IMR-90 (cell line): ENCODE results near the gene DDC. TPM values are rescaled to one million over a fixed set of nuclear protein-coding genes. Genes with fewer than 3 reads are reported as not detected.

Experiments
- ATAC-seq: fragments of 200-7000 bp; cut with Tn5 transposase; 2 replicates; pipeline ENCODE4 v1.9.1; 2020; ENCODE audit warnings: low read depth, mild to moderate bottlenecking, moderate library complexity
- BruUV-seq: library from RNA; stranded (reverse); fragments of 400-500 nt; replicated peaks from 2 replicates; lab custom pipeline; 2021; lab: Mats Ljungman, UMichigan
- CTCF ChIA-PET: fragments of 300-600 bp; formaldehyde crosslinking; extraction: SDS; loops from one replicate; lab custom pipeline; 2021; ENCODE audit warnings: antibody characterized with exemption; lab: Yijun Ruan, JAX
- POLR2A ChIA-PET: fragments of 300-600 bp; sonication (Branson Sonifier 250); formaldehyde crosslinking; loops from one replicate; lab custom pipeline; 2022; ENCODE audit warnings: antibody characterized with exemption; ENCODE audit not compliant: unreplicated experiment; lab: Charles Lee
- DNase-seq: peaks from one replicate; pipeline ENCODE4 v3.0.0; 2013
- H2AFZ ChIP-seq: replicated peaks from 2 replicates; pipeline ENCODE3; 2013; ENCODE audit warnings: low read length, mild to moderate bottlenecking; ENCODE audit not compliant: poor library complexity
- H2AK5ac ChIP-seq: 2 replicates; pipeline ENCODE4 v1.6.1; 2013; ENCODE audit warnings: low read depth, low read length, inconsistent platforms
- H2AK9ac ChIP-seq: replicated peaks from 2 replicates; pipeline ENCODE3; 2013; ENCODE audit warnings: mild to moderate bottlenecking, low read depth, low read length, moderate library complexity; ENCODE audit not compliant: poor library complexity
- H2BK120ac ChIP-seq: 2 replicates; pipeline ENCODE4 v1.6.1; 2013; ENCODE audit warnings: low read depth, low read length, inconsistent platforms
- H2BK15ac ChIP-seq: 3 replicates; pipeline ENCODE4 v1.6.1; 2013; ENCODE audit warnings: low read depth, low read length, inconsistent platforms
- H2BK20ac ChIP-seq: 2 replicates; pipeline ENCODE4 v1.6.1; 2013; ENCODE audit warnings: low read depth, mild to moderate bottlenecking, inconsistent platforms, low read length, moderate library complexity
- H2BK5ac ChIP-seq: 2 replicates; pipeline ENCODE4 v1.6.1; 2013; ENCODE audit warnings: mild to moderate bottlenecking, low read depth, low read length, inconsistent platforms; ENCODE audit not compliant: poor library complexity, severe bottlenecking
- H3K14ac ChIP-seq: replicated peaks from 2 replicates; pipeline ENCODE4 v1.6.1; 2013; ENCODE audit warnings: low read depth, low read length, inconsistent platforms
- H3K18ac ChIP-seq: 2 replicates; pipeline ENCODE4 v1.6.1; 2013; ENCODE audit warnings: low read depth, low read length, control low read depth
- H3K23ac ChIP-seq: 2 replicates; pipeline ENCODE4 v1.6.1; 2013; ENCODE audit warnings: low read depth, low read length, inconsistent platforms
- H3K27ac ChIP-seq: 2 replicates; pipeline ENCODE4 v1.5.1; 2013; ENCODE audit warnings: mild to moderate bottlenecking, control low read depth, low read length; ENCODE audit not compliant: insufficient read depth
- H3K27me3 ChIP-seq: 2 replicates; pipeline ENCODE4 v1.6.1; 2013; ENCODE audit warnings: low read length; ENCODE audit not compliant: control insufficient read depth, insufficient read depth
- H3K36me3 ChIP-seq: 2 replicates; pipeline ENCODE4 v1.6.1; 2013; ENCODE audit warnings: low read length, mixed read lengths; ENCODE audit not compliant: control insufficient read depth, insufficient read depth
- H3K4ac ChIP-seq: 2 replicates; pipeline ENCODE4 v1.6.1; 2013; ENCODE audit warnings: low read depth, low read length, inconsistent platforms
- H3K4me1 ChIP-seq: 2 replicates; pipeline ENCODE4 v1.6.1; 2013; ENCODE audit warnings: low read length, mixed read lengths; ENCODE audit not compliant: control insufficient read depth, insufficient read depth
- H3K4me2 ChIP-seq: 2 replicates; pipeline ENCODE4 v1.6.1; 2013; ENCODE audit warnings: low read depth, mild to moderate bottlenecking, control low read depth, low read length, moderate library complexity
- H3K4me3 ChIP-seq: 2 replicates; pipeline ENCODE4 v1.5.1; 2013; ENCODE audit warnings: low read depth, mild to moderate bottlenecking, control low read depth, low read length, moderate library complexity; ENCODE audit not compliant: insufficient read depth
- H3K56ac ChIP-seq: 2 replicates; pipeline ENCODE4 v1.6.1; 2013; ENCODE audit warnings: low read length, inconsistent platforms; ENCODE audit not compliant: insufficient read depth; ENCODE audit errors: extremely low read depth
- H3K79me1 ChIP-seq, 2 experiments: 2 replicates each; pipeline ENCODE4 v1.6.1; 2013; ENCODE audit warnings: low read length in 2 of 2, inconsistent platforms in 1 of 2, low read depth in 1 of 2
- H3K9ac ChIP-seq: 2 replicates; pipeline ENCODE4 v1.6.1; 2013; ENCODE audit warnings: low read depth, low read length, control low read depth
- H3K9me1 ChIP-seq: 2 replicates; pipeline ENCODE4 v1.6.1; 2013; ENCODE audit warnings: low read length, inconsistent platforms; ENCODE audit not compliant: insufficient read depth
- H3K9me3 ChIP-seq: 2 replicates; pipeline ENCODE4 v1.6.1; 2013; ENCODE audit warnings: low read length; ENCODE audit not compliant: control insufficient read depth, insufficient read depth
- H4K20me1 ChIP-seq: 2 replicates; pipeline ENCODE4 v1.6.1; 2013; ENCODE audit warnings: low read length, inconsistent platforms; ENCODE audit not compliant: insufficient read depth
- H4K5ac ChIP-seq: 2 replicates; pipeline ENCODE4 v1.6.1; 2013; ENCODE audit warnings: mild to moderate bottlenecking, low read depth, low read length, control low read depth
- H4K8ac ChIP-seq, 2 experiments: 2 replicates each; pipeline ENCODE4 v1.6.1; 2013; ENCODE audit warnings: low read depth in 2 of 2, low read length in 2 of 2, control low read depth in 1 of 2, inconsistent platforms in 1 of 2
- H4K91ac ChIP-seq: 2 replicates; pipeline ENCODE4 v1.6.1; 2013; ENCODE audit warnings: low read depth, low read length, inconsistent platforms; ENCODE audit not compliant: insufficient read depth
- BHLHE40 ChIP-seq: fragments of 150-350 bp; IDR thresholded peaks from 2 replicates; pipeline ENCODE4 v1.6.1; 2016; ENCODE audit warnings: mild to moderate bottlenecking, low read depth, low read length
- CHD1 ChIP-seq: IDR thresholded peaks from 2 replicates; pipeline ENCODE4 v1.6.1; 2012; ENCODE audit warnings: low read depth, low read length, improper control_type of control experiment
- ELK1 ChIP-seq: fragments of 150-350 bp; IDR thresholded peaks from 2 replicates; pipeline ENCODE4 v1.6.1; 2016; ENCODE audit warnings: low read depth, mild to moderate bottlenecking, low read length, moderate library complexity, borderline replicate concordance
- MAFK ChIP-seq: IDR thresholded peaks from 2 replicates; pipeline ENCODE4 v1.6.1; 2012; ENCODE audit warnings: low read depth, low read length, improper control_type of control experiment
- MXI1 ChIP-seq: IDR thresholded peaks from 2 replicates; pipeline ENCODE4 v1.6.1; 2012; ENCODE audit warnings: low read depth, mild to moderate bottlenecking, low read length, moderate library complexity, borderline replicate concordance
- NFE2L2 ChIP-seq: fragments of 150-350 bp; IDR thresholded peaks from 2 replicates; pipeline ENCODE4 v1.6.1; 2016; ENCODE audit warnings: low read depth, mild to moderate bottlenecking, low read length
- RAD21 ChIP-seq: IDR thresholded peaks from 2 replicates; pipeline ENCODE4 v1.6.1; 2012; ENCODE audit warnings: low read length, improper control_type of control experiment
- RFX5 ChIP-seq: IDR thresholded peaks from 2 replicates; pipeline ENCODE4 v1.8.0; 2012; ENCODE audit warnings: low read depth, mild to moderate bottlenecking, low read length, moderate library complexity
- SMC3 ChIP-seq: fragments of 150-350 bp; IDR thresholded peaks from 2 replicates; pipeline ENCODE4 v1.6.1; 2016; ENCODE audit warnings: low read depth, mild to moderate bottlenecking, antibody characterized with exemption, low read length, moderate library complexity
- WGBS, 2 experiments: methylation state at CpG; one replicate each; pipeline versions ENCODE4 v1.1.5 to v1.1.7; 2013; ENCODE audit warnings: missing lambda C conversion rate in 2 of 2; ENCODE audit not compliant: insufficient read length in 1 of 2; ENCODE audit errors: extremely low coverage in 2 of 2; 5-methylcytosine and 5-hydroxymethylcytosine counted together
- dilution Hi-C: fragments of 300-500 bp; cut with HindIII; formaldehyde crosslinking; loops from one replicate; pipeline ENCODE4 v1.14.3; 2018; ENCODE audit warnings: low sequenced_read_pairs; ENCODE audit not compliant: unreplicated experiment
- in situ Hi-C: fragments of 300-500 bp; cut with MboI; formaldehyde crosslinking; loops from 3 replicates; pipeline ENCODE4 v1.14.3; 2019; ENCODE audit warnings: low sequenced_read_pairs, inconsistent platforms, mixed read lengths
- intact Hi-C: fragments of 100-400 bp; cut with micrococcal nuclease; formaldehyde crosslinking; loops from 2 replicates; pipeline ENCODE4 v1.10.0; 2022
- polyA plus RNA-seq, 3 experiments: library from polyadenylated mRNA; depleted of rRNA; stranded (reverse); fragments of >200 nt; gene quantifications; 2 replicates each; pipeline ENCODE4 v1.2.3, GENCODE V29; 2012; ENCODE audit warnings: low replicate concordance in 1 of 3
- total RNA-seq: library from RNA; depleted of rRNA; stranded (reverse); fragments of >200 nt; gene quantifications from 2 replicates; pipeline ENCODE4 v1.2.3, GENCODE V29; 2012
- TF ChIP-seq, protein P1 (sequence below): conservative IDR thresholded peaks from 2 replicates; pipeline ENCODE4 v1.5.1; 2012; ENCODE audit warnings: mild to moderate bottlenecking, low read depth, low read length, improper control_type of control experiment

Gene DDC
- total and polyA plus RNA-seq, 2 of the 4 experiments (the other 2 are of a cell fraction) = not detected

DNA sequence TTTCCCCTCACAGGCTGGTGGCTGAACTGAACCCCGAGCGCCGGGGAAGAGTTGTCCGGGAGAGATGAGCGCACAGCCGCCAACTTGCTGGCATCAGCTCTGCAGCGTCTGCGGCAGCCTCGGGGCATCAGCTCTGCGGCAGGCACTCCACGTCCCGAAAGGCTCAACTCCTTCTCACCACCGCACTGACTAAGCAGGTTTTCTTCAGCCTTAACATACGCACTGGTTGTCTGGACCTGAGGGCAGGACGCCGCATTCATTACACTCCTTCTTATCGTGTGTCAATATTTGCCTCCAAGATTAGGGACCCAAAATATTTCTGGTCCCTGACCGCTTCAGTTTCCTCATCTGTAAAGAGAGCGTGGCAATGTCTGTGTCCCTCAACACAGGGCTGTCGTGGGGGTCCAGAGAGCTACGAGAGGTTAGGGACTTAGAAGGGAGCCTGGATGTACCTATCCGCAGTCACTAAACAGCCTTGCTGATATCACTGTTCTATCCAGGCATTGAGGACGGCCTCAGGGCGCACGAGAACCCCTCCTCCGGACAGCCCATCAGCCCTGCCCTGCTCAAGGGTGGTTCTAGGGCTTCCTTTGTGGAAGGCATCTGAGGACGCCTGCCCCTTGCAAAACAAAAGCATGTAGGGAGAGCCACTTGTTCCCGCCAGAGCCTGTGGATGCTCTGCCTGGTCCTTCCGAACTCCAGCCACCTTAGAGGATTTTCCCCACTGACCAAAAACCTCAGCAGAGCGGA lies 72.3 kb downstream of the DDC start:
- H3K4me1 ChIP-seq = no peaks in the 10 kb centered on the region; the same call in 1 of the 2 replicates
- no peak overlapping the region for H2BK5ac ChIP-seq
- in situ Hi-C loops (no loop called here), intact Hi-C loops (no loop called here), dilution Hi-C loops (no loop called here)
- H2AK5ac ChIP-seq = no peak overlapping the region
- H3K14ac ChIP-seq = no peak overlapping the region
- no peak overlapping the region for H2BK15ac ChIP-seq
- peaks cover 7% of the 10 kb centered on the region for H3K27me3 ChIP-seq
- no peak overlapping the region for H4K91ac ChIP-seq
- H3K9me1 ChIP-seq = no peaks in the 10 kb centered on the region
- 0 out of 2 replicates have a peak, but pooled peaks cover 2% of the 10 kb centered on the region for H3K9me3 ChIP-seq
- H3K4ac ChIP-seq = no peak overlapping the region
- no peak overlapping the region for H3K23ac ChIP-seq
- TF ChIP-seq BHLHE40 (no peak), RAD21 (no peak), CHD1 (no peak), SMC3 (no peak), MAFK (no peak), ELK1 (no peak), NFE2L2 (no peak), MXI1 (no peak), RFX5 (no peak)
- TF ChIP-seq, protein P1, sequence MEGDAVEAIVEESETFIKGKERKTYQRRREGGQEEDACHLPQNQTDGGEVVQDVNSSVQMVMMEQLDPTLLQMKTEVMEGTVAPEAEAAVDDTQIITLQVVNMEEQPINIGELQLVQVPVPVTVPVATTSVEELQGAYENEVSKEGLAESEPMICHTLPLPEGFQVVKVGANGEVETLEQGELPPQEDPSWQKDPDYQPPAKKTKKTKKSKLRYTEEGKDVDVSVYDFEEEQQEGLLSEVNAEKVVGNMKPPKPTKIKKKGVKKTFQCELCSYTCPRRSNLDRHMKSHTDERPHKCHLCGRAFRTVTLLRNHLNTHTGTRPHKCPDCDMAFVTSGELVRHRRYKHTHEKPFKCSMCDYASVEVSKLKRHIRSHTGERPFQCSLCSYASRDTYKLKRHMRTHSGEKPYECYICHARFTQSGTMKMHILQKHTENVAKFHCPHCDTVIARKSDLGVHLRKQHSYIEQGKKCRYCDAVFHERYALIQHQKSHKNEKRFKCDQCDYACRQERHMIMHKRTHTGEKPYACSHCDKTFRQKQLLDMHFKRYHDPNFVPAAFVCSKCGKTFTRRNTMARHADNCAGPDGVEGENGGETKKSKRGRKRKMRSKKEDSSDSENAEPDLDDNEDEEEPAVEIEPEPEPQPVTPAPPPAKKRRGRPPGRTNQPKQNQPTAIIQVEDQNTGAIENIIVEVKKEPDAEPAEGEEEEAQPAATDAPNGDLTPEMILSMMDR = no peak
- WGBS, 2 experiments = 93% methylated on average over 5 of the region's 30 CpGs; no CpG with 5 or more reads in 1 of the 2 experiments
- ChIA-PET CTCF (no interaction called here), POLR2A (no interaction called here)
- H3K4me2 ChIP-seq = no peak overlapping the region
- no peak for ATAC-seq
- H2AK9ac ChIP-seq = no peak overlapping the region
- no peaks in the 10 kb centered on the region for H3K36me3 ChIP-seq
- no peak overlapping the region for H2BK120ac ChIP-seq
- no peak overlapping the region for H3K9ac ChIP-seq
- H3K56ac ChIP-seq = no peak overlapping the region
- H3K4me3 ChIP-seq = no peak overlapping the region
- H2BK20ac ChIP-seq = no peak overlapping the region
- no peaks in the 10 kb centered on the region for H4K20me1 ChIP-seq
- no peak overlapping the region for H4K5ac ChIP-seq
- no peak overlapping the region for H4K8ac ChIP-seq
- no peak overlapping the region for H3K27ac ChIP-seq
- no peaks in the 10 kb centered on the region for H3K79me1 ChIP-seq
- no TSS peak for BruUV-seq
- no peak overlapping the region for H3K18ac ChIP-seq
- peak overlapping the region; percentile 51 for H2AFZ ChIP-seq
- no peak for DNase-seq
